ENCODE data around the gene SCARF2.

DNA sequence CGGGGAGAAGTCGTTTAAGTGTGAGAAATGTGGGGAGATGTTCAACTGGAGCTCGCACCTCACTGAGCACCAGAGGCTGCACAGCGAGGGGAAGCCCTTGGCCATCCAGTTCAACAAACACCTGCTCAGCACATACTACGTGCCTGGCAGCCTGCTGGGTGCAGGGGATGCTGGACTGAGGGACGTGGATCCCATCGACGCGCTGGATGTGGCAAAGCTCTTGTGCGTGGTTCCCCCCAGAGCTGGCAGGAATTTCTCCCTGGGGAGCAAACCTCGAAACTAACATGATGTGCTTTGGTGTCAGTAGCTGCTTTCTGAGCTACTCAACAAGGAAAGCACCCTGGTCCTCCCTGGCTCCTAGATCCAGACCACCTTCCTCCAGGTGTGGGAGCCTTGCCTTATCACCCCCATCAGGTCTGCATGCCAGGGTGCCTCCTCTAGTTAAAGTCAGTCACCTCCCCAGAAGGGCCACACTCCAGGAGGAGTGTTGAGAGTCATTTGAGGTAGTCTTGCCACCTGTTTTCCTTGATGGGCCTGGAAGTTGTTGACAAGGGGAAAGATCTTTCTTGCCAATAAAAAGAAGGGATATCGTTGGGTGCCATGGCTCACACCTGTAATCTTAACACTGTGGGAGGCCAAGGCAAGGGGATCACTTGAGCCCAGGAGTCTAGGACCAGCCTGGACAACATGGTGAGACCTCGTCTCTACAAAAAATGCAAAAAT, 30.8 kb downstream of the SCARF2 start:
- TF ChIP-seq, protein P1, sequence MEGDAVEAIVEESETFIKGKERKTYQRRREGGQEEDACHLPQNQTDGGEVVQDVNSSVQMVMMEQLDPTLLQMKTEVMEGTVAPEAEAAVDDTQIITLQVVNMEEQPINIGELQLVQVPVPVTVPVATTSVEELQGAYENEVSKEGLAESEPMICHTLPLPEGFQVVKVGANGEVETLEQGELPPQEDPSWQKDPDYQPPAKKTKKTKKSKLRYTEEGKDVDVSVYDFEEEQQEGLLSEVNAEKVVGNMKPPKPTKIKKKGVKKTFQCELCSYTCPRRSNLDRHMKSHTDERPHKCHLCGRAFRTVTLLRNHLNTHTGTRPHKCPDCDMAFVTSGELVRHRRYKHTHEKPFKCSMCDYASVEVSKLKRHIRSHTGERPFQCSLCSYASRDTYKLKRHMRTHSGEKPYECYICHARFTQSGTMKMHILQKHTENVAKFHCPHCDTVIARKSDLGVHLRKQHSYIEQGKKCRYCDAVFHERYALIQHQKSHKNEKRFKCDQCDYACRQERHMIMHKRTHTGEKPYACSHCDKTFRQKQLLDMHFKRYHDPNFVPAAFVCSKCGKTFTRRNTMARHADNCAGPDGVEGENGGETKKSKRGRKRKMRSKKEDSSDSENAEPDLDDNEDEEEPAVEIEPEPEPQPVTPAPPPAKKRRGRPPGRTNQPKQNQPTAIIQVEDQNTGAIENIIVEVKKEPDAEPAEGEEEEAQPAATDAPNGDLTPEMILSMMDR (IDR thresholded peaks at IDR 0.05): no peak
- no peak for TF ChIP-seq POLR2A (IDR thresholded peaks at IDR 0.05)
- no peak for TF ChIP-seq POLR2AphosphoS5 (IDR thresholded peaks at IDR 0.05)

All from stomach (tissue), 4 donors.